Vagina (tissue), 2 donors: Measurements from ENCODE around the gene DOK3.

Experiments
- POLR2A ChIP-seq, 2 donors: fragments of 450-650 bp; IDR thresholded peaks; one replicate each; pipeline ENCODE4 v1.6.1; 2017; ENCODE audit warnings: antibody characterized with exemption in 2 of 2, mild to moderate bottlenecking in 2 of 2, moderate library complexity in 2 of 2
- TF ChIP-seq, protein P1 (sequence below), 3 experiments: fragments of 450-650 bp in 2 of 3; fragments of 200-600 bp in 1 of 3; sonication (generic) in 1 of 3; IDR thresholded peaks; one replicate each; pipeline ENCODE4 v1.5.1; 2017 to 2019; ENCODE audit warnings: antibody characterized with exemption in 3 of 3, mild to moderate bottlenecking in 2 of 3, moderate library complexity in 2 of 3

DNA sequence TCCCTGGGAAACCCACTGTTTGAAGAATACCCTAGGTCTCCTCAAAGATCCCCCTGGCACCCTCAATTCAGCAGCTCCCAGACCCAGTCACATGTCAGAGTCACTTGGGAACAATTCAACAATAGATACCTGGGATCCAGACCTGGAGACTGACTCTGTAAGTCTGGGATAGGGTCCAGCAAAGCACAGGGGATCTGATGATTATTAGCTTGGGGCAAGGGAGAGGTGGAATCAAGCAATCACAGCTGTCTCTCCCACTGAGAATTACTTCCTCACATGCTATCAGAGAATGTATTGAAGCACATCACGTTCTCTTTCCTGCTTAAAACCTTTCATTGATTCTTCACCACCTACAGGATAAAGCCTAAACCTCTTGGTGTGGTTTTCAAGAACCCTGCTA, 38.9 kb upstream of the DOK3 start:
- TF ChIP-seq, protein P1, sequence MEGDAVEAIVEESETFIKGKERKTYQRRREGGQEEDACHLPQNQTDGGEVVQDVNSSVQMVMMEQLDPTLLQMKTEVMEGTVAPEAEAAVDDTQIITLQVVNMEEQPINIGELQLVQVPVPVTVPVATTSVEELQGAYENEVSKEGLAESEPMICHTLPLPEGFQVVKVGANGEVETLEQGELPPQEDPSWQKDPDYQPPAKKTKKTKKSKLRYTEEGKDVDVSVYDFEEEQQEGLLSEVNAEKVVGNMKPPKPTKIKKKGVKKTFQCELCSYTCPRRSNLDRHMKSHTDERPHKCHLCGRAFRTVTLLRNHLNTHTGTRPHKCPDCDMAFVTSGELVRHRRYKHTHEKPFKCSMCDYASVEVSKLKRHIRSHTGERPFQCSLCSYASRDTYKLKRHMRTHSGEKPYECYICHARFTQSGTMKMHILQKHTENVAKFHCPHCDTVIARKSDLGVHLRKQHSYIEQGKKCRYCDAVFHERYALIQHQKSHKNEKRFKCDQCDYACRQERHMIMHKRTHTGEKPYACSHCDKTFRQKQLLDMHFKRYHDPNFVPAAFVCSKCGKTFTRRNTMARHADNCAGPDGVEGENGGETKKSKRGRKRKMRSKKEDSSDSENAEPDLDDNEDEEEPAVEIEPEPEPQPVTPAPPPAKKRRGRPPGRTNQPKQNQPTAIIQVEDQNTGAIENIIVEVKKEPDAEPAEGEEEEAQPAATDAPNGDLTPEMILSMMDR (IDR thresholded peaks at IDR 0.05) = no peak
- TF ChIP-seq POLR2A (IDR thresholded peaks at IDR 0.05) = no peak
